NCI-H2029 (cell line): ENCODE data around the gene TANC1.

Experiments used
- DNase-seq: peaks from one replicate; lab custom pipeline; 2025; lab: John Stamatoyannopoulos, UW

TANC1 gene

GRCh38 chr2:158962074-158962473 lies 6.4 kb upstream of the TANC1 start:
- no peak for DNase-seq

GRCh38 chr2:158963071-158963470 lies 5.4 kb upstream of the TANC1 start:
- DNase-seq, result no peak

DNA sequence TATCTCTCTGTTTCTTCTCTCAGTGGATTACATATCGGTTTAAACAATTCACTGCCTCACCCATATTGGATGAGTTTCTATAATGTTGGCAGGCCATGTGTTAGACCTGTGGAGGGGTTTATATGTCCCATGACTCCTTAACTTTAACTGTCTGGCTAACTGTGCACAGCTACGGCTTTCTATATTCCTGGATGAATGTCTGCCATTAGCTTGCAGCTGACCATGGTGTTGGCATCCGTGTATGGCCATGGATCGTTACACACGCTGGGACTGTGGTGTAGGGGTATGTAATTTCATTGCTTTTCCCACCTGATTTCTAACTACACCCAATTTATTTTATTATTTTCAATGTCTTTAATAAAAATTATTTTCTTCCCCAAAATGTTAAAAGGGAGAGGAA lies 3.3 kb upstream of the TANC1 start:
- no peak for DNase-seq

- no peak for DNase-seq
Measured at GRCh38 chr2:158965641-158966040, 2.8 kb upstream of the TANC1 start.

GRCh38 chr2:158966312-158966711 lies 2.1 kb upstream of the TANC1 start:
- no peak for DNase-seq

DNA sequence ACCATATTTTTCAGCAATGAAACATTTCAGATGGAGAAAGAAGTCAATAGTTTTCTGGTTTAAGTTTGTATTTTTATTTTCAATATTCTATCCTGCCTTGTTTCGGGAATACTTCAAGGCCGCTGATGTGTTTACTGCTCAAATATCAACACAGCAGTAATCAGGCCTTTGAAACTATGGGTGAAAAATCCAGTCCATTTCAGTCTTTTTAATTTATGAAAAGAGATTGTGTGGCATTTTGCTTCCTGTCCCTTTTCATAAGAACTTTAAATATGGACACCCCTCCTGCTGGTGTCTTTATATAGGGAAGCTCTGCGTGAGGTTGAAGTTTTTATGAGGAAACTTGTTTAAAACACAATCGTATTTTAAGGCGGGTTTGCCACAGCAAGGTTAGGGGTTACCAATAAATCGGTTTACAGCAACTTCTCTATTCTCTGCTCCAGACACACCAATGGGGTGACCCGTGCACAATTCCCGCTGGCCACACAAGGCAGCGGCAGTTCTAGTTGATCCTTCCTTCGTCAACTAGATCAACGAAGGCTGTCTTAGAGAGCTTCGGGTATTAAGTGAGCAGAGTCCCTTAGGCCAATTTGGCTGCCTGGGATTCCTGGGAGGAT lies 1.2 kb upstream of the TANC1 start:
- no peak for DNase-seq

GRCh38 chr2:158967731-158968395 lies 577 bp upstream of the TANC1 start:
- no peak for DNase-seq

- DNase-seq, result no peak
Measured at GRCh38 chr2:158969162-158969714, 798 bp downstream of the TANC1 start.

- no peak for DNase-seq
Measured at GRCh38 chr2:158969715-158970240, 1.3 kb downstream of the TANC1 start.

DNA sequence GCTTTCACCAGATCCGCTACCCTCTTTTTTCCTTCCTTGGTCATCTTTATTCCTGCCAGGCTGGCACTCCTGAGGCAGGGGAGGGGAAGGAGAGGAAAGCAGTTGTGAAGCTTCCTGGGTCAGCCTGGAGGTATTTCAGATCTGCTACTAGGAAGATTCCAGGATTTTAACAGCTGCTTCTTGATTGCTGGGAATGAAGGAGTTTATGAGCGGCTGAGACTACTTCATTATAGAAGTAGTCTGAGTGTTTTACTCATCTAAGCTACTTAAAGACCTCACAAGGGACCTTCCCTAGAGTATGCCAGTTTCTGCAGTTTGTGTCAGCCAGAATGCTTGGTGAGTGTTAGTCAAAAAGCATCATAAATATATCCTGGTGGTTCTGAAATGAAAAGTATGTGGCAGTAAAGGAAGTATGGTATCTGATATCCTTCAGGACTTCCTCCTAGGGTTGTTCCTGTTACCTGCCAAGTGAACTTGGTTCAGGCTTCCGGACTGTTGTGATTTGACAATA lies 1.9 kb downstream of the TANC1 start:
- no peak for DNase-seq

- peak; percentile 83 for DNase-seq
Measured at GRCh38 chr2:158973116-158973956, 4.9 kb downstream of the TANC1 start.

- no peak for DNase-seq
Measured at GRCh38 chr2:158975271-158975921, 7.0 kb downstream of the TANC1 start.

GRCh38 chr2:158979772-158980171 lies 11.3 kb downstream of the TANC1 start:
- no peak for DNase-seq

DNA sequence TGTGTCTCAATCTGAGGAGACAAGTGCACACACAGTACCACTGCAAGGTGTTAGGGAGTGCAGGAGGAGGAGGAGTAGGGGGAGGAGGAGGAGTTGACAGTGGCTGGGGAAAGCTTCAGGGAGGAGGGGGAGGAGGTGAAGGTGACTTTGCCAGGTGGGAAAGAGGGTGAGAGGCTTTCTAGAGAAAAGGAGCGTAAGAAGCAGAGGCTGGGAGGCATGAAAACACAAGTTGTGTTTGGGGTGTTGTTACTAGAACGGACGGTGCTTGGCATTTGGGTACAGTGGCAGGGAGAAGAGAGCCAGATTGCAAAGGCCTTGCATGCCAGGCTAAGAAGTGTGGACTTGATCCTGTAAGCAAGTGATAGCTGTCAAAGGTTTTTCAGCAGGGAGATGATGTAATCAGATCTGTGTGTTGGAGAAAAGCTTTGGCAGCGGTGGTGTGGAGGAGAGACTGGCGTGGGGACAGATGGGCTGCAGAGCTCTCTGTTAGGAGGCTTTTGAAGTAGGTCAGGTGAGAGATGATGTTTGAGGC lies 16.2 kb downstream of the TANC1 start:
- peak; percentile 45 for DNase-seq

GRCh38 chr2:158988501-158988900 lies 20.1 kb downstream of the TANC1 start:
- no peak for DNase-seq

DNA sequence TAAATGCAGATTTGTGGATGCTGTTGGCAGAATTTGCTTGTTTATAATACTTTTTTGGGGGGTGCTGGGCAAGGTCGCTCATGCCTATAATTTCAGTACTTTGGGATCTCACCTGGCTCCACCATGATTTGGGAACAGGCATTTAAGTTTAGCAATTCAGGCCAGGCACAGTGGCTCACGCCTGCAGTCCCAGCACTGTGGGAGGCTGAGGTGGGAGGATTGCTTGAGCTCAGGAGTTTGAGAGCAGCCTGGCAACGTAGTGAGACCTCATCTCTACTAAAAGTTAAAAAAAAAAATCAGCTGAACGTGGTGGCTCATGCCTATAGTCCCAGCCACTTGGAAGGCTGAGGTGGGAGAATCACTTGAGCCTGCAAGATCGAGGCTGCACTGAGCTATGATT lies 20.7 kb downstream of the TANC1 start:
- DNase-seq, result no peak

DNA sequence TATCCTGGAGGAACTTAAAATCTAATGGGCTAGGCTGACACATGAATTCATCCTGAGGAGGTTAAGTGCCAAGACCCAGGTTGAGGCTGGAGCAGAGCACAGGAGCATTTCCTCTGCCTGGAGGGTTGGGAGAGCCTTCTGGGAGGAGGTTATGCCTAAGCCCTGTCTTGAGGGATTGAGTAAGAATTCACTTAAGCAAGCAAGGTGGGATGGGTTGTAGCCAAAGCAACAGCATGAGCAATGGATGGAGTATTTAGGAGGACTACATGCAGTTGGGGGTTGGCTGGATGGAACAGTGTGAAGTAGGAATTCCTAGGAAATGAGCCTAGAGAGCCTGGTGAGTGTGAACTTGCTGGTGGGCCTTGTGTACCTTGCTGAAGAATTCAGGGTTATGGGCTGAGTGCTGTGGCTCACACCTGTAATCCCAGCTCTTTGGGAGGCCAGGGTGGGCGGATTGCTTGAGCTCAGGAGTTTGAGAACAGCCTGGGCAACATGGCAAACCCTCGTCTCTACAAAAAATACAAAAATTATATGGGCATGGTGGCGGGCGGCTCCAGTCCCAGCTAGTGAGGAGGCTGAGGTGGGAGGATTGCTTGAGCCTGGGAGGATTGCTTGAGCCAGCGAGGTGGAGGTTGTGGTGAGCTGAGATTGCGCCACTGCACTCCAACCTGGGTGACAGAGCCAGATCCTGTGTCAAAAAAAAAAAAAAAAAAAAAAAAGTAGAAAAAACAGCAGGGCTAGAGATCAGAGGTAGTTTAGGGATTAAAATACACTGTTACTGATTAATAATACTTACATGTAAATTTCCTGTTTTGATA lies 22.2 kb downstream of the TANC1 start:
- DNase-seq, result no peak

DNA sequence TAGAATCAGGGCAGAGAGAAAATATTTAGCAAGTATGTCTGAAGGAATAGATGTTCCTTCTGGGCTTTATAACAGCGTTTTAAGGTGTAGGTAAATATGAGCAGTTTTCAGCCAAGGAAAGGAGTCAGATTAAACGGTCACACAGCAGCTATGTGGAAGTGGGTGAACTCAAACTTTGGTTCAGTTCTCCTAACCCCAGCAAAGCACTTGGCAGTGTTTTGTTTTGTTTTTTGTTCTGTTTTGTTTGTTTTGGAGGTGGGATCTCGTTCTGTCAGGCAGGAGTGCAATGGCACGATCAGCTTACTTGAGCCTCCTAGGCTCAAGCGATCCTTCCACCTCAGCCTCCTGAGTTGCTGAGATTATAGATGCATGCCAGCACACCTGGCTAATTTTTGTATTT lies 24.6 kb downstream of the TANC1 start:
- no peak for DNase-seq

GRCh38 chr2:158993721-158994587 lies 25.5 kb downstream of the TANC1 start:
- DNase-seq, result no peak
